ENCODE results near the gene PLSCR1.
"Not testable (repeated sequence)": the region's sequence is repeated elsewhere in the genome, so short reads cannot be mapped to it uniquely, and the experiment has no call there.

Gene PLSCR1

DNA sequence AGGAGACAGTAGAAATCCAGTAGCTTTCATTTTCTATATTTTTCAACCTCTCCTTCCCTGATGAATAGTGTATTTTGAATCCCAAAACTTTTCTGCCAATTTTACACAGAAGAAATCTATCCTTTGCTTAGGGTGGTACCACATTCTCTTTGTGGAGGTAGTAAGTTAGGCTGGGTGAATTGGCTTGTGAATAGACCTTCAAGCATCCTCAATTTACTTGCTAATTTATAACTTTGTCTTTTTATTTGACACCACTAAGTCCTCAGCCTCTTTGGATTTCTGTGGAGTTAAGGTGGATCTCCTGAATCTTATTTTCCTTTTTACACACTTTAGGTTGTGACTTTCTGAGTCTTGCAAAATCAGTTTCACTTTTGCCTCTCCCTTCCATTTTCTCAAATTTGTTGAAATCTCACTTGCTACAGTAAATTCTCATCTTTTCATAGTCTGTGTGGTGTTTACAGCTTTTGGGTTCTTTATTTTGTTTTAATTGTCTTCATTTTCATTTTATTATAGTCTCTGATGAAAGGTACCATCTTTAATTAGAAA is 5.7 kb upstream of the PLSCR1 start:
- no peak for DNase-seq (ENCODE audit: low read depth)

- DNase-seq (ENCODE audit: low read depth), result no peak
Measured at GRCh38 chr3:146547235-146547835, 2.9 kb upstream of the PLSCR1 start.

DNA sequence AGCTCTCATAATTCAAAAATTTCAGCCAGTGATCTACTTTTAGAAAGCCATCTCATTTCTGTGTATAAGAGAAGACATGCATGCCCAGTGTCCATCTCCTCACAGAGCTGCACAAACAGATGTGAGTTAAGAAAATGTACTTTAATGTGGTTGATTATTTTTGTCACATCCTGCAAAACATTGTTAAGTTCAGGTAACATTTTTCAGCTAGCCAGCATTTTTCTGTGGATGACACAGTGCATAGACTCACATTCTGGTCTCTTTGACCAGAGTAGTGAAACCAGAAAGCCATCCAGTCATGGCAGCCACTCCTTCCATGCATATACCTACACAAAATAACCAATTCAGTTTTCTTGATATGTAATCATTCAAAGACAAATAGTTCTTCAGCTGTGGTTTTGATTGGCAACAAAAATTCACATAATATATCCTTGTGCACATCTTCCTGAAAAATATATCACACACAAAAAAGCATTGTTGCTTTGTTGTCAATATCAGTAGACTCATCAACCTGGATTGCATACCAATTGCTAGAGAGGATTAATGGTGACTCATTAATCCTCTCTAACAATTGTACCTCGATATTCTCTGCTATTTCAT is 2.1 kb upstream of the PLSCR1 start:
- no peak for DNase-seq (ENCODE audit: low read depth)

GRCh38 chr3:146544929-146545528 is 622 bp upstream of the PLSCR1 start:
- no peak for DNase-seq (ENCODE audit: low read depth)

GRCh38 chr3:146543461-146544001 is 876 bp downstream of the PLSCR1 start:
- DNase-seq (ENCODE audit: low read depth), result peak; percentile 42

- DNase-seq (ENCODE audit: low read depth), result no peak
Measured at GRCh38 chr3:146542978-146543377, 1.4 kb downstream of the PLSCR1 start.

DNA sequence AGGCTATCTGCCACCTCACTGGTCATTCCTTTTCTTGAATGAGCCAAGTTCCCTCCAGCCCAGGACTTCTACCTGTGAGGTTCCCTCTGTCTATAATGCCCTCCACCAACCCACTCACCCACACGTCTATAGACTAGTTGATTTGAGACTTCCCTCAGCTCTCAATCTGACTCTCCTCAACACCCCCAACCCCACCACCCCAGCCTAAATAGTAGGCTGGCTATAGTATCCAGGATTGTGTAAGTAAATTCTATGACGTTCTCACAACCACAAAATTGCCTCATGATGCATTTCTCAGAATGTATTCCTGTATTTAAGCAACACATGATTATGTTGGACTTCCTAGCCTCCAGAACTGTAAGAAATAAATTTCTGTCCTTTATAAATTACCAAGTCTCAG is 2.2 kb downstream of the PLSCR1 start:
- no peak for DNase-seq (ENCODE audit: low read depth)

DNA sequence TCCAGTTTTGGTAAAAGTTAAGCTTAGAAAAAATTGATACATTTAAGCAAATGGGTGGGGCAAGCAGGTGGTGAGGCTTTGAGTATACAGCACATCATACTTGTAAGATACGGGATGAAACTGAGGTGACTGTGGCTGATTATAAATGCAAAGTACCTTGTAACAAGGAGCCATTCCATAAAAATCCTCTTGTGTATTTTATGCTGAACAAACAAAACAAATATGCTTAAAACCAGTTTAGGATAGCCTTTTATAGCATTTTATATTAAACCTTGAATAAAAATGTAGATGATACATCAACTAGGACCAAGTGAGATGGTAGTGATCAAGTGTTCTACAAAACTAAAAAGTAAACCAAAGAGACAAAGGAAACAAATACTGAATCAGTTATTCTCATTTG is 3.4 kb downstream of the PLSCR1 start:
- DNase-seq (ENCODE audit: low read depth), result no peak

DNA sequence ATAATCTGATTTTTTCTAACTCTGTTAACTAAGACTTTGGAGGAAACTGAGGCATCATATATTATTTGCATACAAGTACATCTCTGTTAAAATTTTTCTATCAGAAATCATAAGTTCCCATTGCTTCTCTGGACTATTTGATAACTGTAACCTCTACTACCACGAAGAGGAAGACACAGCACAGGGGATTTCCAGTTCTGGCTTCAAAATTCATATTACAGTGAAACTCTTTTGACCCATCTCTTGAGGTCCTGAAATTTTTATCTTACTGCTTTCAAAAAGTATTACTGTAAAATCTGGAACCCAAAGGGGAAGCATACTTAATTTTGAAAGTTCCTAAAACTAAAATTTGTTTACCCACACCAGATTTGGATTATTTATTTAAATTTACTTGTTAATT is 4.2 kb downstream of the PLSCR1 start:
- no peak for DNase-seq (ENCODE audit: low read depth)

DNA sequence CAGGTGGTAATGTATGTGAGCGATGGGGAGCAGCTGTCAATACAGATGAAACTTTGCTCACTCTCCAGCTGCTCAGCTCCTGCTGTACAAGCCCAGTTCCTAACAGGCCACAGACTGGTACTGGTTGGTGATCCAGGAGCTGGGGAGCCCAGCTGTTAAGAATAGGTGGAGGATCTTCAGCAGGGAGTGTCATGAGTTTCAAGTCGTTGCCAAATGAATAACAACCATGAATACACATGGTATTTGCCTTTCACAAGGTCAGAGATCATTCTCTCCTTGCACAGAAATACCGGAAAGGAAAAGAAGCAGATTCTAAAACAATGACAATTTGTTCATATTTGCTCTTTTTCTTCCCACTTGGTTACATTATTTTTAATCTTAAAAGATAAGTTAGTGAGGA is 5.1 kb downstream of the PLSCR1 start:
- DNase-seq (ENCODE audit: low read depth), result no peak

- no peak for DNase-seq (ENCODE audit: low read depth)
Measured at GRCh38 chr3:146537603-146538002, 6.8 kb downstream of the PLSCR1 start.

DNA sequence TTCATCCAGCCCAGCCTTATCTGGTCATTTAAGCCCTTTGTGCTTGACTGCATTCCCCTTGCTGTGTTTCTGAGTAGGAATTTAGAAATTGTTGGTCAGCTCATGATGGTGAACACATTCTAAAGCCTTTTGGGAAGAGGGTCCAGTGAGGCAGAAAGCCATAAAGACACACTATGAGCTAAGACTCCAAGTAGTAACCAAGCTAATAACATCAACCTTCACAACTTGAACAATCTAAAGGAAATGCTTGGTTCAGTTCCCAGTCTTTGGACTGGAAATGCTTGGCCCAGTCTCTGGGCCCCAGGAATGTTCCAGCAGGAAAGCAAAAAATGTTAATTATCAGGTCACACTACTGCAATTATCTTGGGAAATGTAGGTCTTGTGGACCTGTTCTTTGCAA is 7.7 kb downstream of the PLSCR1 start:
- DNase-seq (ENCODE audit: low read depth), result peak; percentile 48

- peak; percentile 25 for DNase-seq (ENCODE audit: low read depth)
Measured at GRCh38 chr3:146532406-146532805, 12.0 kb downstream of the PLSCR1 start.

DNA sequence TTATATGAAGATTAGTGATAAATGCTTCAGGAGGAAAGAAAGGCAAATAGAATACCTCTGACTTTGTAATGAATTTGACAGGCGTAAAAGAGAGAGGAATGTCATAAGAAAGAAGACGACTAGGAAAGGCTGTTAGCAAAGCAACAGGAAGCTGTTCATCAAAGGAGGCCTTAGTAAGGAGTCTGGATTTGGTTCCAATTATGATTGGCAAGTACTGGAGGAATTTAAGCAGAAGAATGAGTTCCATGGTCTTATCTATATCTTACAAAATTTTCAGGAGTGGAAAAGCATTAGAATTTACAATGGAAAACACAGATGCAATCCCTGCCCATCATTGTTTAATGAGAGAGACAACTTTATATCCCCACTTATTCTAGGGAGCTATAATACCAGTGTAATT is 13.8 kb downstream of the PLSCR1 start:
- no peak for DNase-seq (ENCODE audit: low read depth)

- no peak for DNase-seq (ENCODE audit: low read depth)
Measured at GRCh38 chr3:146529021-146529420, 15.4 kb downstream of the PLSCR1 start.

DNA sequence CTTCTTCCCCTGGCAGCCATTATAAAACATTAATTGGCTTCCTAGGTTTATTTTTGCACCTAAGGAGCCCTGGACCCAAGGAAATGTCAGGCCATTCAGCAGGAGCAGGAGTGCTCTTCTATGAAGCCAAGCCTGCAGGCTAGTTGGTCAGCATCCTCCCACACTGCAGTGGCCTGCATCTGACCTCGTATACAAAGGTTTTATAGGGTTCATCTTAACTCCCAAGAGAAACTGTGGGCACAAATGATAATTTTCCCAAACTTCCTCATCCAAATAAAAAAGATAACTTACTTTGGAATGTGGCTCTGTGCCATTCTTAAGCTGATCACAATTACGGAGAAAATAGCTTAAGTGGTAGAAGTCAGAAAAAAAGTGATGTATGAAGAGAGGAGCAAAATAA is 19.4 kb downstream of the PLSCR1 start:
- peak; percentile 56 for DNase-seq (ENCODE audit: low read depth)

- no peak for DNase-seq (ENCODE audit: low read depth)
Measured at GRCh38 chr3:146523531-146523930, 20.9 kb downstream of the PLSCR1 start.

GRCh38 chr3:146522174-146523158 is 21.9 kb downstream of the PLSCR1 start:
- not testable (repeated sequence) for DNase-seq (ENCODE audit: low read depth)

DNA sequence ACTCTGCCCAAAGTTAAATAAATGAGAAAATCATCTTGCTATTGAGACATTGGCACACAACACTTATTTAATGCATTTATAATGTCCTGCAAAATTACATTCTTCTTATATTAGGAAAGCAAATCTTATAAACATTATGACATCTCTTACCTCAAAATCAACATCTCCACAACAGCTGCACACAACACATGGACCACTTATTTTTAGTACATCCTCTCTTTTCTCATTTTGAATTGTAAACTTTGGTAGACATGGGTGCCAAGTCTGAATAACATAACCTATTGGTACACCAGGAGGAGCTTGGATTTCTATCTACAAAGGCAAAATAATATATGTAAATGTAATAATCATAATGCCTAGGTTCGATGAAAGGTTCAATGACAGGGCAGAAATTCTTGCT is 23.0 kb downstream of the PLSCR1 start:
- DNase-seq (ENCODE audit: low read depth), result no peak

- no peak for DNase-seq (ENCODE audit: low read depth)
Measured at GRCh38 chr3:146519810-146520209, 24.6 kb downstream of the PLSCR1 start.

- DNase-seq (ENCODE audit: low read depth), result no peak
Measured at GRCh38 chr3:146517684-146518435, 26.5 kb downstream of the PLSCR1 start.
